ENCODE data around the gene LAMP2.
A peak's percentile ranks its signal among the peaks of the same experiment; 100 is the strongest.
"Not testable (repeated sequence)": the region's sequence is repeated elsewhere in the genome, so short reads cannot be mapped to it uniquely, and the experiment has no call there.

The LAMP2 gene

GRCh38 chrX:120468825-120469525, at the start of gene LAMP2:
Gene LAMP2 (minus strand): TSS chrX:120469296. CDS start chrX:120469169, 127 bp downstream.
- peak; percentile 74 for DNase-seq

DNA sequence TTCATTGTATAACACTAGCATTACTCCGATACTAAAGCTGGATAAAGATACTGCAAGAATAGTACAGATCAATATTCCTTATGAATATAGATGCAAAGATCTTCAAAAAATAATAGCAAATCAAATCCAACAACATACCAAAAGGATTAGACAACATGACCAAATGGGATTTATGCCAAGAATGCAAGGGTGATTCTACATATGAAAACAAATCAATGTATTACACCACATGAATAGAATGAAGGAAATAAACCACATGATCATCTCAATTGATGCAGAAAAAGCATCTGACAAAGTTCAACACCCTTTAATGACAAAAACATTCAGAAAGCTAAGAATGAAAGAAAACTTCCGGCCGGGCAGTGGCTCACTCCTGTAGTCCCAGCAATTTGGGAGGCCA, 48.8 kb upstream of the LAMP2 start:
- DNase-seq = no peak

DNA sequence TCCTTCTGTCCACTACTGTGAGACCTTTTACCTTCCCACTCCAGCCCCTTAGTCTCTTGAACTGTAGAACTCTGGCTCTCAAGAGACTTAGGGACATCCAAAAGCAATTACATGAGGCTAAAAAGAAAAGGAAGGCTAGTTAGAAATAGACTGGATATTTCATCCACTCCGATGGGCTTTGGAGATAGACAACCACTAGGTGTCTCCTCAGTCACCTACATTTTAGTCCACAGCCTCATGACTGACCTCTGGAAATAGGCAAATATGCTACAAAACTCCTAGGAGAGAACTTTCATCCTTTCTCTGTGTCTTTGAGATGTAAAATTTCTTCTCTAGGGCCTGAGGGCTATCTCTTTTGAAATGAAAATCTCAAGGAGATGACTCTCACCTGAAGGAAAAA, 45.1 kb upstream of the LAMP2 start:
- peak; percentile 8 for DNase-seq

DNA sequence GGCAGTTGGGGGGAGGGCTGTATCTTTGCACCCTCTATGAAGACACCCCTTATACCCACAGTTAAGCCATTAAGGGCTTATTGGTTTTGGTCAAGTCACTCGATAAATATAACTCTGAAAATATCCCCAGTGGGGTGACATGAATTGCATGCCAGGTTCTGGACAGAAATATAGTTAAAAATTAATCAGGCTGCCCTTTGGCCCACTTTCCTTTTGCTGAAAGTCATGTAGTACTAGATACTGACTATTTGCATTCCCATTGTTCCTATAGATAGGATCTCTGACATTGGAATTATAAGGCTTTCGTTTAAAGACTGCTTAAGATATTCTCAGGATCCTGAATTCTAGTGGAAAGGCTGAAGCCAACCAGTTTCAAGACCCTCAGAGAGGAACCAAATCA, 43.5 kb upstream of the LAMP2 start:
- DNase-seq = no peak

DNA sequence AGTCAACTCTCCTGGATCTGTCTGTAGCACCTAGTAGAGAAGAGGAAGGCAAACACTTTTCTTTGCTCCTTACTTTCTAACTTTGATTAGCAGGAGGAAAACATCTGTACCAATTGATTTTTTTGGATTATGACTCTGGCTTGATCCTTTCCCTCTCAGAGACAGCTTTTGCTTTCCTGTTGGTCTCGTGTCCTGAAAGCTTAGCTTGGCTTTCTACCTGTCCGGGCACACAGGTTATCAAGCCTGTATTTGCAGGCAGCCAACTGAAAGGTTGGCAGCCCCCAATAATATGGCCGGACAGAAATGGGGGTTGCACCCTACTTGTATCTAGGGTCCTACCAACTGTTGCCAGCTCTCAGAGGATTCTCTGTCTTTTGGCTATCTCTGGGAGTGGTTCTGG, 43.1 kb upstream of the LAMP2 start:
- DNase-seq = no peak

DNA sequence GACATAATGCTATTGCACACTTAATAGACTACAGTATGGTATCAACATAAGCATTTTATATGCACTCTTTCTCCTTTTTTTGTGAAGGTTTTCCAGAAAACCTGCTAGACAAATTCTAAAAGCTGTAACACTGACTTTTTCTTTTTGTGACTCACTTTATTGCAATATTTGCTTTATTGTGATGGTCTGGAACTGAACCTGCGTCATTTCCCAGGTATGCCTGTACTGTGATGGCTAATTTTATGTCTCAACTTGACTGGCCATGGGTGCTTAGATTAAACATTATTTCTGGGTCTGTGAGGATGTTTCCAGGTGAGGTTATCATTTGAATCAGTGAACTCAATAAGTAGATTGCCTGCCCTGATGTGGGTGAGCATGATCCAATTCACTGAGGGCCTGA, 35.5 kb upstream of the LAMP2 start:
- DNase-seq = no peak

- no peak for DNase-seq
These were observed 30.4 kb upstream of the LAMP2 start for GRCh38 chrX:120499301-120500072.

DNA sequence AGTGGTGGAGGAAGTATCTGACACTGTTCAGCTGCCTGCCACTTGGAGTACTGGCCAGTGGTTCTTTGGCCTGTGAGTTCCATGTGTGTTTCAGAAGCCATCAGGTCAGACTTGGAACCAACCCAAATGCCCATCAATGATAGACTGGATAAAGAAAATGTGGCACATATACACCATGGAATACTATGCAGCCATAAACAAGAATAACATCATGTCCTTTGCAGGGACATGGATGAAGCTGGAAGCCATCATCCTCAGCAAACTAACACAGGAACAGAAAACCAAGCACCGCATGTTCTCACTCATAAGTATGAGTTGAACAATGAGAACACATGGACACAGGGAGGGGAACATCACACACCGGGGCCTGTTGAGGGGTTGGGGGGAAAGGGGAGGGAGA, 21.0 kb upstream of the LAMP2 start:
- not testable (repeated sequence) for DNase-seq

- no peak for DNase-seq
These were observed 17.7 kb upstream of the LAMP2 start for GRCh38 chrX:120486786-120487185.

DNA sequence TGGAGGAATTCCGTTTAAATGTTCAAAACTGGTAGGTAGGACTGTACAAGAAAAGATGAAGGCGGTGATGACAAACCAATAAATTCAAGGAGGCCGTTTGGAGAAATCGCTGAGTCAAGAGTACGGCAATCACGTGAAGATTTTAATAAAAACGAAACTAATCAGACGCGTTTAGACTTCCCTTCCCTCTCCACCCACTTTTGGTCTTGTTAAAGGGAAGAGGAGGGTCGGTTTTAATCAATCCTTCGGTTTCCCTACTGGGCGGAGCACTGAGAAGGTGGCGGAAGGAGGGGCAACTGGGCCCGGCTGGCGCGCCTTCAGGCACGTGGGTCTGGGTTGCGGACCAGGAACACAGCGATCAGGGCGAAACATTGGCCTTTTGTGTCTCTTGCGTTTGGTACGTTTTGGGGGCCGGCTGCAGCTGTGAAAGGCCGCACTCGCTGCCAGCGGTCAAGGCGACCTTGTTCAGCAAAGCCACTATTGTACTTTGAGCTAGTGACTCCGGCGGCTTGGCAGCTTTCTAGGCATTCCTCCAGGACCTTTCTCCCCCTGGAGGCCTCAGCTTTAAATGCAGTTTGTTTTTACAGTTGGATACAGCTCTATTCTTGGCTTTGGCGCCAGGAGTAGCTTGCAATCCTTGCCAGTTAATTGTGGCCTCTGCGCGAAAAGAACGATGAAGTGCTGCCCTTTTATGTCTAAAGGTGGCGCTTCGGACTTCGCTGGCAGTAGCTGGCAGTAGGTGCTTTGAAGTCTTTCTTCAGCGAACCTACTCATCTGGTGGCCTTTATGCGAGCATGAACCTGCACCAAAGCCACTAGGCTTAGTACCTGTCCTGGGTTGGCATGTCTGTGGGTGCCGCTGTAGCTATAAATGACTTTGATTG, 16.8 kb upstream of the LAMP2 start:
- DNase-seq = peak; percentile 85

DNA sequence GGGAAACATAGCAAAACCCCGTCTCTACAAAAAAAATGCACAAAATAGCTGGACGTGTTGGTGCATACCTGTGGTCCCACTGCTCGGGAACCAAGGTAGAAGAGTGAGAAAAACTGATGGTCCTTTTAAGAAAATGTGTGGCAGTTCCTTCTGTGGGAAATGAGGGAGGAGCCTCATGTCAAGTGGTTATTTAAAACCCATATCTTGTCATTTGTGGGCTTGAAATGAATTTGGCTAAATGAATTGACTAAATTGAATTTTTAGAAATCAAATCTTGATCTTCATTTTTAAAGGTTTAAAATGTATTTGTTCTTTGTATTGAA, 16.2 kb upstream of the LAMP2 start:
- DNase-seq = peak; percentile 54

- no peak for DNase-seq
These were observed 8.4 kb upstream of the LAMP2 start for GRCh38 chrX:120477453-120477852.

DNA sequence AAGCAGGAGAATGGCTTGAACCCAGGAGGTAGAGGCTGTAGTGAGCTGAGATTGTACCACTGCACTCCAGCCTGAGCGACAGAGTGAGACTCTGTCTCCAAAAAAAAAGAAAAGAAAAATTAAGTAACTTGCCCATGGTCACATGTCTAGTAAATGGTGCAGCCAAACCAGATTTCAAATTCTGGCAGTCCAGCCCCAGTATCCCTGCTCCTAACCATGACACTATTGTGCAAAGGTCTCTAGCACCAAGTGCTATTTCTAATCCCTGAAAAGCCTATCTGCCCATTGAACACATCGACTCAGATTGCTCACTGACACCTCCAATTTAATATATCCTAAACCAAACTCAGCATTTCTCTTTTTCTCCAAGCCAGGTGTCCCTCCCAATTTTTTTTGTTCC, 7.6 kb upstream of the LAMP2 start:
- no peak for DNase-seq

GRCh38 chrX:120475447-120475846, 6.4 kb upstream of the LAMP2 start:
- DNase-seq = not testable (repeated sequence)

DNA sequence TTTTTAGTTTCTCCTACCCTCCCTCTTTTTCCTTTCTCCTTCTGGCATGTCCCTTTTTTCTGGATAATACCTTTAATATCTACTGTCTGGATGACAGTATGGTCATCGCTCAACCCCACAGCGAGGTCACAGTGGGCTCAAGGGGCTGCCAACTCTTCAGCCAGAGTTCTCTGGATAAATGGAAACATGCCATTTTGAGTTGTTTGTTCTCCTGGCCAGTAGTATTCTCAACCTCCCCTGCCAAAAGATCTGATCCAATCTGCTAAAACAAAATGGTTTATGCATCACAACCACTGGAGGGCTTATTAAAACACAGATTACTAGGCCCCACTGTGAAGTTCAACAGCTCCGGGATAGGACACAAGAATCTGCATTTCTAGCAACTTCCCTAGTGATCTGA, 5.0 kb upstream of the LAMP2 start:
- DNase-seq = no peak

DNA sequence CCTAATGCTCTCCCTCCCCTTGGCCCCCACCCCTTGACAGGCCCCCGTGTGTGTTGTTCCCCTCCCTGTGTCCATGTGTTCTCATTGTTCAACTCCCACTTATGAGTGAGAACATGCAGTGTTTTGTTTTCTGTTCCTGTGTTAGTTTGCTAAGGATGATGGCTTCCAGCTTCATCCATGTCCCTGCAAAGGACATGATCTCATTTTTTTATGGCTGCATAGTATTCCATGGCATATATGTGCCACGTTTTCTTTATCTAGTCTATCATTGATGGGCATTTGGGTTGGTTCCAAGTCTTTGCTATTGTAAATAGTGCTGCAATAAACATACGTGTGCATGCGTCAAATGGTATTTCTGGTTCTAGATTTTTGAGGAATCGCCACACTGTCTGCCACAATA, 561 bp upstream of the LAMP2 start:
- not testable (repeated sequence) for DNase-seq

DNA sequence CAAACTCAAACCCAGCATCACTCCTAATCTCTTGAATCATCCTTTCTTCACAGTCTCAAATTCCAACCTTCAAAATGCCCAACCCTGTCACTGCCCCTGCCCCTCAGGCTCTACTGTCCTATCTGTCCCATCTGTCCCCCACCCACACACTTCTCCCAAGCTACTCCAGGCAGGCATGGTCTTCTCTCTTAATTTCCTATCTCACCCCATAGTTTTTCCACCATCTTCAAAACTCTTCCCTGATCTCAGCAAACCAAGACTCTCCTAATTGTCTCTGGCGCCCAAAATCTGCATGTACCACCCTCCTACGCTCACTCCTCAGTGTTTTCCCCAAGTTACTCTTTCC, 644 bp downstream of the LAMP2 start:
- no peak for DNase-seq

DNA sequence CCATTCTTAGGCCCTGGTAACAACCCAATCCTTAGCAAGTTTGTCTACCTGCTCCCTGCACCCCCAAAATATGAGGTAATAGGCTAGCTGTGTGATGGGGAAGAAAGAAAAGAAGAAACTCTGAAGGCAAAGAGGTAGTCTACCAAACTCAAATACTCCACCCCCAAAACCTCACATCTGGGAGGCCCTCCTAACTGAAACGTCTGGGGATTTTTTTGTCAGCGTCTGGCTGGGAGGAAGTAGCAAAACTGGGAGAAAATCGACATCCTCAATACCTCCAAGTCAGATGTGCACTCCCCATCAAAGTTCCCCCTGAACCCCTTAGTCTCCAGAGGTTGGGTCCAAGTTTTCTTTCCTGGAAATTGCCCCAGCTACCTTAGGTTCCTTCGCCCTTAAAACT, 1.0 kb downstream of the LAMP2 start:
- no peak for DNase-seq

- DNase-seq = no peak
These were observed 4.7 kb downstream of the LAMP2 start for GRCh38 chrX:120464411-120464810.

DNA sequence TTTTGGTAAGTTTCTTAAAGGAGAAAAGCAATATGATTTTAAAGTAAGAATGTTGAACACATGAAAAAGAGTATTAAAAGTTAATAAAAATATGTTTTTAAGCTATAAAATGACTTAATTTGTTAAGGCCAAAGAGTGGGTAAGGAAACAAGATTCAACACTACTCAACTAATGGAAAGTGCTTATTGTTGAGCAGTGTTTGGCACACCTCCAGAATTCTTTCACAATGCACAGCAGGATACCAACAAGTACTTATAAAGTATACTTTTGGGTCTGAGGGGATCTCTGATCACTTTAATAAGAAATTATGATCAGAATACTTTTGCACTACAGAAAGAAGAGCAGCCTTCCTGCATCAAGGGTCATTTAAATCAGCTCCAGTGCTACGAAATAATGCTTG, 5.9 kb downstream of the LAMP2 start:
- peak; percentile 5 for DNase-seq

DNA sequence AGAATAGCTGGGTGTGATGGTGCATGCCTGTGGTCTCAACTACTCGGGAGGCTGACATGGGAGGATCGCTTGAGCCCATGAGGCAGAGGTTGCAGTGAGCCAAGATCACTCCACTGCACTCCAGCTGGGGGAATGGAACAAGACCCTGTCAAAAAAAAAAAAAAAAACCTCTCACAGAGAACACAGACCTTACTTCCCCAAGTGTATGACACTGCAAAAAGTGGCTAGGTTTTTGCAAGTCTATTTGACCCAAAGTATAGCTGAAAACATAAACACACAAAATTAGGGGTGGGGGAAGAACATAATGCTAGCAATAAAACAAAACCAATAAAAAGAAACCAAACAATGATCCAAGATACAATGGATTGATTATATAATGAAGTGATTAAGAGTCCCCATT, 6.7 kb downstream of the LAMP2 start:
- no peak for DNase-seq

DNA sequence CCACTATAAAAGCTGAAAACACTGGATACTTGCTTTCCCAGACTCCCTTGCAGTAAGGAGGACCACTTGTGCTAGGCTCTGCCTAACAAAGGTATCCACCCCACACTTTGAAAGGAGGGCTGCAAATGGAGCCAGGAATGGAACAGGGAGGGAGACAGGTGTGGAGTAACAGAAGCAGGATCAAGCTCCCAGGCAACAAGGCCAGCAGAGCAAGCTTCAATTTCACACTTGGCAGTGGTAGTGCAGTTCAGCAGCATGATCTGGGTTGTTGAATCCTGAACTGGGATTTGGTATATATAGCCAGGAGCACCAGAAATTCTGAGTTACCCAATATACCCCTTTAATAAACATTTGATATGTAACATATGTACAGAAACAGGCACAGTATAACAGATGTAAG, 9.8 kb downstream of the LAMP2 start:
- no peak for DNase-seq

DNA sequence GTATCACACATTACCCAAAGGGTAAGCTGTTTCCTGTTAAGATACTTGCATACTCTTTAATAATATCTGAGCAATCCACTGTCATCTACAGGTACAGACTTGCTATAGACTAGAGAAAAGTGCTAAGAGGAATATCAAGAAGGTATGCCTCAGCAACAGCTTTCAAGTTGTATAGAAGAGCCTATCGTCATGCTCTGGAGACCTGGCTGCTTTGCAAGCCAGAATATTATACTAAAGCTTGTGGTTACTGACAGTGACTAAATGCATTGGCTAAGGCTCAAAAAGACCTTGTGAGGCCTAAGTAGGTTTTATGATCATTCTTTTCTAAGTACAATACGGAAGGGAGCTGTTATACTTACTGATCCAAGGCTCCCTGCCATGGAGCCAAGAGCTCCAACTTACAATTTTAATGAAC, 11.3 kb downstream of the LAMP2 start:
- DNase-seq = no peak

DNA sequence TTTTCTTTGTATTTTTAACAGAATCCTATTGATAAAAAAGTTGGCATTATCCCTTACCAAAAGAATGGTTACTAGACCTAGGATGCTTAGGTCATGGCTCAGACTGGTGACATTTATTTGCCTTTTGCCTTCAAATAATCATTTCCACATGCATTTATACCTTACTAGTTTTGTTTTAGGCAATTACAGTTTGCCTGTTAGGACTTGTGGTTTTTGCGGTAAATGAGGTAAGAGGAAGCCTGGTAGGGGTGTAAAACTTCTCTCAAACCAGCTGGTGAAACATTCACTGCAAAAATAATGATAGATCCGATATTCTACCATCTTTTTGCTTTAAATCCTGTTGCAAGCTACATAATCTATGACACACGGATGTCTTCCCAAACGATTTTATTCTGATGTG, 12.1 kb downstream of the LAMP2 start:
- no peak for DNase-seq
